ENCODE measurements around the gene FNIP1.
A peak's percentile ranks its signal among the peaks of the same experiment; 100 is the strongest.
"Not testable (repeated sequence)": the region's sequence is repeated elsewhere in the genome, so short reads cannot be mapped to it uniquely, and the experiment has no call there.

The FNIP1 gene

GRCh38 chr5:131684595-131684994, 112.2 kb downstream of the FNIP1 start:
- DNase-seq (ENCODE audit: low read depth): no peak

- no peak for DNase-seq (ENCODE audit: low read depth)
Measured at GRCh38 chr5:131684051-131684450, 112.8 kb downstream of the FNIP1 start.

GRCh38 chr5:131682826-131683225, 114.0 kb downstream of the FNIP1 start:
- no peak for DNase-seq (ENCODE audit: low read depth)

GRCh38 chr5:131682175-131682574, 114.6 kb downstream of the FNIP1 start:
- no peak for DNase-seq (ENCODE audit: low read depth)

- DNase-seq (ENCODE audit: low read depth): no peak
Measured at GRCh38 chr5:131679911-131680310, 116.9 kb downstream of the FNIP1 start.

GRCh38 chr5:131678273-131678672, 118.5 kb downstream of the FNIP1 start:
- DNase-seq (ENCODE audit: low read depth): not testable (repeated sequence)

- no peak for DNase-seq (ENCODE audit: low read depth)
Measured at GRCh38 chr5:131677115-131677514, 119.7 kb downstream of the FNIP1 start.

- no peak for DNase-seq (ENCODE audit: low read depth)
Measured at GRCh38 chr5:131672776-131673175, 124.0 kb downstream of the FNIP1 start.

- DNase-seq (ENCODE audit: low read depth): no peak
Measured at GRCh38 chr5:131671994-131672655, 124.7 kb downstream of the FNIP1 start.

GRCh38 chr5:131671409-131671808, 125.4 kb downstream of the FNIP1 start:
- DNase-seq (ENCODE audit: low read depth): no peak

- DNase-seq (ENCODE audit: low read depth): no peak
Measured at GRCh38 chr5:131664929-131665328, 131.9 kb downstream of the FNIP1 start.

GRCh38 chr5:131661933-131662332, 134.9 kb downstream of the FNIP1 start:
- no peak for DNase-seq (ENCODE audit: low read depth)

- DNase-seq (ENCODE audit: low read depth): no peak
Measured at GRCh38 chr5:131659841-131660240, 137.0 kb downstream of the FNIP1 start.

GRCh38 chr5:131659290-131659689, 137.5 kb downstream of the FNIP1 start:
- no peak for DNase-seq (ENCODE audit: low read depth)

- DNase-seq (ENCODE audit: low read depth): no peak
Measured at GRCh38 chr5:131654776-131655175, 142.0 kb downstream of the FNIP1 start.

GRCh38 chr5:131654309-131654708, 142.5 kb downstream of the FNIP1 start:
- DNase-seq (ENCODE audit: low read depth): no peak

GRCh38 chr5:131649161-131649560, 147.7 kb downstream of the FNIP1 start:
- DNase-seq (ENCODE audit: low read depth): no peak

- no peak for DNase-seq (ENCODE audit: low read depth)
Measured at GRCh38 chr5:131647048-131647769, 149.6 kb downstream of the FNIP1 start.

GRCh38 chr5:131644822-131645221, 152.0 kb downstream of the FNIP1 start:
- no peak for DNase-seq (ENCODE audit: low read depth)

- no peak for DNase-seq (ENCODE audit: low read depth)
Measured at GRCh38 chr5:131644370-131644769, 152.4 kb downstream of the FNIP1 start.

- DNase-seq (ENCODE audit: low read depth): no peak
Measured at GRCh38 chr5:131641494-131641893, 155.3 kb downstream of the FNIP1 start.

GRCh38 chr5:131640043-131640856, 156.6 kb downstream of the FNIP1 start:
- DNase-seq (ENCODE audit: low read depth): peak; percentile 32

GRCh38 chr5:131639148-131639547, 157.7 kb downstream of the FNIP1 start:
- DNase-seq (ENCODE audit: low read depth): no peak

All from activated T-helper 9 cell treated with anti-CD3 and anti-CD28 coated beads, Interleukin-2, amount 50 U/mL, for 16 hours (primary cell).